GM19351 (cell line): ENCODE data around the gene CD209.
"Not testable (repeated sequence)": the region's sequence is repeated elsewhere in the genome, so short reads cannot be mapped to it uniquely, and the experiment has no call there.

ENCODE experiments used
- ATAC-seq: cut with Tn5 transposase; IDR thresholded peaks from one replicate; pipeline ENCODE4 v1.9.1; 2021; ENCODE audit warnings: mild to moderate bottlenecking, moderate library complexity; ENCODE audit not compliant: unreplicated experiment

The CD209 gene, protein sequence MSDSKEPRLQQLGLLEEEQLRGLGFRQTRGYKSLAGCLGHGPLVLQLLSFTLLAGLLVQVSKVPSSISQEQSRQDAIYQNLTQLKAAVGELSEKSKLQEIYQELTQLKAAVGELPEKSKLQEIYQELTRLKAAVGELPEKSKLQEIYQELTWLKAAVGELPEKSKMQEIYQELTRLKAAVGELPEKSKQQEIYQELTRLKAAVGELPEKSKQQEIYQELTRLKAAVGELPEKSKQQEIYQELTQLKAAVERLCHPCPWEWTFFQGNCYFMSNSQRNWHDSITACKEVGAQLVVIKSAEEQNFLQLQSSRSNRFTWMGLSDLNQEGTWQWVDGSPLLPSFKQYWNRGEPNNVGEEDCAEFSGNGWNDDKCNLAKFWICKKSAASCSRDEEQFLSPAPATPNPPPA

DNA sequence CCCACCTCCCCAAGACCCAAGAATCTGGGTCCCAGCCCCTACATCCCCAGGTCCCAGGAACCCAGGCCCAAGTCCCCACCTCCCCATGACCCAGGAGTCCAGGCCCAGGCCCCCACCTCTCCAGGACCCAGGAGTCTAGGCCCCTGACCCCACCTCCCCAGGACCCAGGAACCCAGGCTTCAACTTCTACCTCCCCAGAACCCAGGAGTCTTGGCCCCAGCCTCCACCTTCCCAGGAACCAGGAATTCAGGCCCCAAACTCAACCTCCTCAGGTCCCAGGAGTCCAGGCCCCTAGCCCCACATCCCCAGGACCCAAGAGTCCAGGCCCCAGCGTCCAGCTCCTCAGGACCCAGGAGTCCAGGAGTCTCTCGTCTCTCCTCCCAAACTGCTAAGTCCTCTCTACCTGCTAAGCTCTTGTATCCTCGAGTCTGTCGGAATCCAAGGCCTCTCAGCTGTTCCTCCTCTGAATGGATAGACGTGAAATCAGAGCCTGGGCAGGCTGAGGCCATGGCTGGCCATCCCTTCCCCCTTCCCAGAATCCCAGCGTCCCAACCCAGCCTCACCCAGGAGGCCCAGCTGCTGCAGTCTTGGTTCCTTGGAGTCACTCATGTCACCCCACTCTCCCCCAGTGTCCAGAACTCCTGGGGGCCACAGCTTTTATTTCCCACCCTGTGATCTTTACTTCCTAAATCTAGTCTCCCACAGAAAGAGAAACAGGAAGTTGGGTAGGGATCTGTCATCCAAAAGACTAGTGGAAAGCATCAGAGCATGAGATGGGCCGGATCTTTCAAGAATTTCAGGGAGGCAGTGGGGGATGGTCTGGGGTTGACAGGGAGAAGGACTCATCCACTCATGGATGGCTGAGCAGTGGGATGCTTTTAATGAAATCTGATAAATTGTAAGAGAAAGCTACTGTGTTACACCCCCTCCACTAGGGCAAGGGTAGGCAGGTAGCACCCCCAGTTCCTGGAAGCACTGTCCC lies at the start of gene CD209:
CD209 (minus strand) TSS at position 632 of the 982 bp plus-strand sequence; CDS start at position 609, 23 bp downstream.
- ATAC-seq = no peak

DNA sequence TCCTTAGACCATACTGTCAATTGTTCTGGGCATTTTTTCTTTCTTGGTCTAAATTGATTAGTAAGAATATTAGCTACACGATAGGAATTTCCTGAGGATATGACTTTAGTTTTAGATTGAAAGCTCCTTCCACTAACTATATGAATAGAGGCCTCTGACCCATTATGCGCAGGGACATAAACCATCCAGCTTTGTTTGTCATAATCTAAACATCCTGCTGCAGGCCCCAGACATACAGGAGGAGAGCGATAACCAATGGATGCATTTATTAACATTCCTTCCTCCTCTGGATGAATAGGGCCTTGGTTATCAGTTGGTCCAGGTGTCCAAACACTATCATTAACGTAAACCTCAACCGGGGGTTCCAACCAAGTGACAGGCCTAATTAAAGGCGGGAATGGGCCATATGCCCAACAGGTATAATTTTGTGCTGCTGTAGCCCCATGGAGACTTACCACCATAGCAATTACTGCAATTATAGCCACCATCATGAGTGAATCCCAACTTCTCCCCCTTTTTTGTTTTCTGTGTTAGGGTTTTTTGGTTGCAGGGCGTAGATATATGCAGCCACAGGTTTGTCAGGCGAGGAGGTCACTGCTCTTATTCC lies 48.3 kb upstream of the CD209 start:
- ATAC-seq = no peak

DNA sequence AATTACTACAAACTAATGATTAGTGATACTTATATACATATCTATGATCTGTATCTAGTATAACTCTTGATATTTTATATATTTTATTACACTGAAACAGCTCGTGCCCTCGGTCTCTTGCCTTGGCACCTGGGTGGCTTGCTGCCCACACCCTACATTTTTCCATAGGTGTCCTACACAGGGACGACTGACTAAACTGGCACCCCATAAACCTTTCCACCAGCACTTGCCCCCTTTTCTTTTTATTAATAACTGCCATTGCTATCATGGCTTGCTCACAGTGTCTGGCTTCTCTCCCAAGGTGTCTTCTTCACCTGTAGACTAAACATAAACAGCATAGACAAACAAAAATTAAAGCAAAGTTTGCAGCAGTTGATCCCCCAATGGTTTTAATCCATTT lies 46.2 kb upstream of the CD209 start:
- ATAC-seq = no peak

DNA sequence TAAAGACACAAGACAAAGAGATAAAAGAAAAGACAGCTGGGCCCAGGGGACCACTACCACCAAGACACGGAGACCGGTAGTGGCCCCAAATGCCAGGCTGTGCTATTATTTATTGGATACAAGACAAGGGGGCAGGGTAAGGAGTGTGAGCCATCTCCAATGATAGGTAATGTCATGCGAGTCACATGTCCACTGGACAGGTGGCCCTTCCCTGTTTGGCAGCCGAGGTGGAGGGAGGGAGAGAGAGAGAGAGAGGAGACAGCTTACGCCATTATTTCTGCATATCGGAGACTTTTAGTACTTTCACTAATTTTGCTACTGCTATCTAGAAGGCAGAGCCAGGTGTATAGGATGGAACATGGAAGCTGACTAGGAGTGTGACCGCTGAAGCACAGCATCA lies 45.4 kb upstream of the CD209 start:
- not testable (repeated sequence) for ATAC-seq

DNA sequence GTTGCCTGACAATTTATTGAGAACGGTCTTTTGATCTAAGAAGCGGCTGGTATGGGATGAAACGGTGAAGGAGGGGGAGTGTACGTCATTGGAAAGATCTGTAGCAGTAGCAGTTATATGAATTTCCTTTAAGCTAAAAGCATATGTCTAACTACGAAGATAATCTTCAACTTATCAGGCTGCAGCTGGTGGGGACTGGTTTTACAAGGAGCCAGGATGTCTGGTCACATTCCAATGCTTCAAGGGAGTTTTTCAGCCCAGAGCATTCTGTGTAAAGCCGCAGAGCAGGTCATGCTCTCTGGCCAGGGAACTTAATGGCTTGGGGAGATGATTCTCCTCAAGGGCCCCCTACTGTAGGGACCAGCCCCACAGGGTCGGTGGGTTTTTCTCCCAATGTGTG lies 44.9 kb upstream of the CD209 start:
- no peak for ATAC-seq

DNA sequence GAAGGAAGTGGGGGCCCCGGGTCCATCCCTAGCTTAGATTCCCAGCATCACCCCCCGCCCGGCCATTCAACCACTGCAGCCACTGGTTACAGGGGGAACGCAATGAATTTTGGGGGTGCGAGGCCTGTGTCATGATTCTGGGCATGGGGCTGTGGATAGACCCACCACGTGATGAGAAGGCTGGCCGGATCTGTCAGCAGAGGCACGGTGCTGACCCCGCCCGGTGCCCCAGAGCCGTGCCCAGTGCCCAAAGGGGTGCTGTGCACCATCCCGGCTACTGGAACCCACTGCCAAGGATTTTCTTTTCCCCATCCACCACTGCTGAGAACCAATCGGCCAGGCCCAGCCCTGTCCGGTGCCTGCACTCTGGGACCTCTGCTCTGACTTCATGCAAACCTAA lies 43.1 kb upstream of the CD209 start:
- no peak for ATAC-seq

DNA sequence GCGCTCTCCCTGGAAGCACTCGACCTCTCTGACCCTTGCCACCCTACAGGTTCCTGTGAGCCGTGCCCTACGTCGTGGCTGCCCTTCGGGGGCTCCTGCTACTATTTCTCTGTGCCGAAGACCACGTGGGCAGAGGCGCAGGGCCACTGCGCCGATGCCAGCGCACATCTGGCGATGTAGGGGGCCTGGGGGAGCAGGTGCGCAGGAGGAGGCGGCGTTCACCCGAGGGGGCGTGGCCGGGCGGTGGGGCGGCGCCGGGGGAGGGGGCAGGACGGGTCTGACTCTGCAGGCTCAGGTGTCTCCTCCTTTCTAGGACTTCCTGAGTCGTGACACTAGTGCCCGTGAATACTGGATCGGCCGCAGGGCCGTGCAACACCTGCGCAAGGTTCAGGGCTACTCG lies 42.1 kb upstream of the CD209 start:
- ATAC-seq = no peak

DNA sequence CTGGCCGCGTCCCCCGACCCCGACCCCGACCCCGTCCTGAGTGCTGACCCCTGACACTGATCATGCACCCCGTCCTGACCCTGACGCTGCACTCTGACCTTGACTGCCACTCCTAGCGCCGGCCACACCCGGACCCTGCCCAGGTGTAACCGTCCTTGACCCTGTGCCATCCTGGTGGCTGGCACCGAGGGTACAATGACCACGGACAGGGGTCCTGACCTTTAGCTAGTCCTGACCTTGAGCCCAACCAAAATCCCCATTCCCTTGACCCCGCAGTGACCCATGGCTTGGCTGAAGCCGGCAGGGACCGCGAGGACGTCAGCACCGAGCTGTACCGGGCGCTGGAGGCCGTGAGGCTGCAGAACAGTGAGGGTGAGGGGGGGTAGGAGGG lies 41.6 kb upstream of the CD209 start:
- ATAC-seq = no peak

DNA sequence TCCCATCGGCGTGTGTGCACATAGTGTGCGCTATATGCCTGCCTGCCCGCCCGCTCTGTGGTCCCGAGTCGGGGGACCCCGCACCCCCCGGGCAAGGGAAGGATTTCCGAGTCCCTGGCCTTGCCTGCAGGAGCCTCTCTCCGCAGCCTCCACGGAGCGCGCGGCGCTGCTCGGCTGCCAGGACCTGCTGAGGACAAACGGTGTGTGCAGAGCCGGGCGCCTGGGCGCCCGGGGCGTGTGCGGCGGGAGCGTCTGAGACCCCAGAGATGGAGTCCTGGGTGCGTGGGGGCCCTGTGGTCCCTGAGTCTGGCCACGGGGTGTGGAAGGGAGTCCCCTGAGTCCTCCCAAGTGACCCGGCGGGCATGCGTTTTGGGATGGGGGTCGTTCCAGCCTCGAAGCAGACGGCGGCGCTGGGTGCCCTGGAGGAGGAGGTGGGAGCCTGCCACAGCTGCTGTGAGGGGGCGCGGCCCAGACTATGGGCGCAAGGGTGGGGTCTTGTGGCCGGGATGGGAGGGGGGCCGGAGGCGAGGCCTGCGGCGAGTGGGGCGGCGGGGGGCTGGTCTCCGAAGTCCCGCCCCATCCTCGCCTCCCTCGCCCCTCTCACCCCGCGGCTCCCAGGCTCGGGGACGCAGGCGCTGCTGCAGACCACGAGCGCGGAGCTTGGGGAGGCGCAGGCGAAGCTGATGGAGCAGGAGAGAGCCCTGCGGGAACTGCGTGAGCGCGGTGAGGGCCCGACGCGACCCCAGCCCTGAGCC lies 41.0 kb upstream of the CD209 start:
- ATAC-seq = no peak

DNA sequence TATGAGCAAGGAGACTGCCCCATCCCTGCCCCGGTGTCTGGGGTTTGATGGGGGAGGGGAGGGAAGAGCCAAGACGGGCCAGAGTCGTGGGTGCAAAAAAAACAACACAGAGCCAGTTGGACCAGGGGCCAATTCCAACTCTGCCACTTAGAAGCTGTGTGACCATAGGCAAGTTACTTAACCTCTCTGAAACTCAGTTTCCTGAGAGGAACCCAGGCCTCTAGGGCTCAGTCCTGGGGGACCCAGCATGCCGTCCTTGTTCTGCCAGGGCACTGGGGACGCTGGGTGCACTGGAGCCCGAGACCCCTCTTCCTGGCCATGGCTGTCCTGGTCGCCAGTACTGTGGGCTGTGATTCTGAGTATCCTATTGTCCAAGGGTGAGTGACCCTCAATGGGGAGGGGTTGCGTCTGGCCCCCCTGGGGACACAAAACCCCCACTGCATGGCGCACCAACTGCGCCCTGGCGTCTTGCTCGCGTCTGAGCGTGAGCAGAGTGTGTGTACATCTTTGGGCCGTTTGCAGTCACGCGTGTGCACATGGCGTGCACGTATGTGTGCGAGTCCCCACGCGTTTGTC lies 40.4 kb upstream of the CD209 start:
- ATAC-seq = no peak

DNA sequence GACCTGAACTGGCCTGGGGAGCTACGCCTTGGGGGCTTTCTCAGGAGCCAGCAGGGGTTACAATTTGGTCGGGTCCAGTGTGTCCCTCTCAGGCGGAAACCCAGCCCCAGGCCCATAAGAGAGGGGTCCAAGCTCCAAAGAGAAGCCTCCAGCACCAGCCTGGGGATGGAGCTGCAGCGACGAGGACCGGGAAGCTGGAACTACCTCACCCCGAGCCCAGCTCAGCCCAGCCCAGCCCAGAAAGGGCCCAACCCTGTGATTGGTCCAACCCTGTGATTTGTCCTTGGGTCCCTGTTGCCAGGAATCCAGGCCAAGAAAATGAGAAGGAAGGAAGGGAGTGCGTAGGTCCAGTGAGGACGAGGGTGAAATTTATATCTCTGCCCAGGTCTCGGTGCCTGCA lies 39.8 kb upstream of the CD209 start:
- no peak for ATAC-seq

DNA sequence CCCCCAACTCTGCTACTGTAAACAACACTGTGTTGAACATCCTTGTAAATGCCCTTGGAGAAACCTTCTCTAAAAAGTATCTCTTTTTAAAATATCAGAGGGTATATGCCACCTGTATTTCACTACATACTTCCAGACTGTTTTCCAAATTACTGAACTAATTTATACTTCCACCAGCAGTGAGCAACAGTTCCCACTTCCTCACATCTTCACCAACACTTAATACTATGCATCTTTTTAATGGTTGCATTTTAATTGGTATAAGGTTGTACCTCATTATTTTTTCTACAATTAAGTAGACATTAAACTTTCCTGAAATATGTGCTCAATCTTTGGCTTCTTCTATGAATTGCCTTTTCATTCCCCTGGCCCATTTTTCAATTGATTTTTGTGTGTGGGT lies 37.5 kb upstream of the CD209 start:
- ATAC-seq = no peak

DNA sequence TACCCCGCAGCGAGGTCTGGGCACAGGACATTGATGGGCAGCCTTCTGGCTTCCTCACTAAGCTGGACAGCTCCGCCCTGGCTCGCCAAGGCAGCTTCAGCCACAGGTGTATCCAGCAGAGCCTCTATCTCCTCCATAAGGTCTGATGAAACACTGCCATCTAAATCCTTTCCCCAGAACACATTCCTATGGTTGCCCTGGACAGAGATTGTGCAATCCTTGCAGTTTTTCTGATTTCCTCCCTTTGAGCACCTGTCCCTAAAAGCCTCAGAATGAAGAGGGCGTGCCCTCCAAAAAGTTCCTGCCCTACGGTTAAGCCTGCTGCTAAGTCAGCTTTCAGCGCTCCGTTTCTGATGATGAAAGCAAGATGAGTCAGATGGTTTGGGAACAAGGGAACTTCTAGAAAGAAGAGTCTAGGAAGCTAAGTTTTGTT lies 36.7 kb upstream of the CD209 start:
- no peak for ATAC-seq

DNA sequence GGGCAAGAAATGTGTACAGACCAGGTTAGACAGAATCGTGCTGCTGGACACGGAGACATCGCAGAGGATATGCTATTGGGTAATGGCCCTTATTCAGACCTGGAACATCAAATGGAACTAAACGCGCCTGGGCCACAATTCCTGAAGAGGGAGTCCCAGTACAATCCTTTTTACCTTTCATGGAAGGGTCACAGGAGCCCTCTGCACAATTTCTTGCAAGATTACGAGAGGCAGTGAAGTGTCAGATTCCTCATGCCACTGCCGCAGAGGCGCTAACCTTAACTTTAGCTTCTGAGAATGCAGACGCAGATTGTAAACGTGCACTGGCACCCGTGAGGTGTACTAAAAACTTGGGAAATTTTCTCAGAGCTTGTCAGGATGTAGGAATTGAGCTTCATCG lies 33.8 kb upstream of the CD209 start:
- no peak for ATAC-seq

DNA sequence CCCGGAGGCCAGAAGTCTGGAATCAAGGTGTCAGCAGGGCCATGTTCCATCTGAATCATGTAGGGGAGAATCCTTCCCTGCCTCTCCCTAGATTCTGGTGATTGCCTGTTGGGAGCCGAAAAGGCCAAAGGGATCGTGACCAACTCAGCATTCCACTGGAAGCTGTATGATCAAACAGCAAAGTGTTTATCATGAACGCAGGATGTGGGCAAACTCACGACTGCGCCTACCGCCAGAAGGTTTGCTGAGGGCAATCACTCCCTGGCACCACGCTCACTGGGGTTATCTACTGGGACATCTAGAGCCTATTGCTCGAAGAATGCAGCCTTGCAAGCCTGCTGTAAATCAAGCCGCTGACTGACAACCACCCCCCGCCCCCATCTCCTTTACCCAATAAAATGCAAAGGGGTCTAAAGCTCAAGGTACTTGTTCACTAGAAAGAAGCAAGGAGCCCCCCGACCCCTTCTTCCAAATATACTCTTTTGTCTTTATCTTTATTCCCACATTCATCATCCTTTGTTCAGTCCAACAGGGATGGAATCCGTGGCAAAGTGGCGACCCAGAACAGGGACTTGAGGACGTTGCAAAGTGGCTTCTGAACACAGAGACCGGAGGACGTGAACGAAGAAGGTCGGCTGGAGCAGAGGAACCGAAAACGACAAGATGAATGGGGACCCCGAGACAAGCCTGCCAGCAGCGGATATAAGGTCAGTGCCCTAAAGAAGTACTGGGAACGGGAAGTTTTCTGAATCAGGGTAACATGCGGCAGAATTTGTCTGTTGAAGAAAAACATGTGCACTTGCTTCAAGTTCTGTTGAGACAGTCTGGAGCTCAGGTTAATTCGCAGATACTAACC lies 32.5 kb upstream of the CD209 start:
- ATAC-seq = no peak

DNA sequence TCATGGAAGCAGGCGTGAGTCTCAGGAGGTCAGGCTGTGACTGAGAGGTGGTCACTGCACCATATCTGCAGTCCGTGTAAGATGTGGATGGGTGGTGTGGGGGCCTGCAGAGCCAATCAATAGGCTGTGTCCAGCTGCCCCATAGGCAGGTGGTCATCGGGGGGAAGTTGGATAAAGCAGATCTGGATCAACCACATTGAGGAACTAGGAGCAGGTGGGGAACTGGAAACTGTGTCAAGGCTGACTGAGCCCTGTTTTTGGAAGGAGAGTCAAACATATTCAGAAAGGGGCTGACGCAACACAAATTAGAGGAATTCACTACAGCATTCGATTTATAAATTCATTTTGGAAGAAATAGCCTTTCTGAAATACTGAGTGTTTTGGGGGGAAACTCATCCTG lies 30.7 kb upstream of the CD209 start:
- no peak for ATAC-seq

DNA sequence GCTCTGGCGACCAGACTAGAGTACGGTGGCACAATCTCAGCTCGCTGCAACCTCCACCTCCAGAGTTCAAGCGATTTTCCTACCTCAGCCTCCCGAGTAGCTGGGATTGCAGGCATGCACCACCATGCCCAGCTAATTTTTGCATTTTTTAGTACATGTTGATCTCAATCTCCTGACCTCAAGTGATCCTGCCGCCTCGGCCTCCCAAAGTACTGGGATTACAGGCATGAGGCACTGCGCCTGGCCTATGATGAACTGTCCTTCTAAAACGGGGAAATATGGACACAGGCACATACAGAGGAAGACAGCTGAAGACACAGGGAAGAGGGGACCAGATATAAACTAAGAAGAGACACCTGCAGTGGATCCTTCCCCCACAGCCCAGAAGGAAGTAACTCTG lies 28.4 kb upstream of the CD209 start:
- ATAC-seq = no peak

DNA sequence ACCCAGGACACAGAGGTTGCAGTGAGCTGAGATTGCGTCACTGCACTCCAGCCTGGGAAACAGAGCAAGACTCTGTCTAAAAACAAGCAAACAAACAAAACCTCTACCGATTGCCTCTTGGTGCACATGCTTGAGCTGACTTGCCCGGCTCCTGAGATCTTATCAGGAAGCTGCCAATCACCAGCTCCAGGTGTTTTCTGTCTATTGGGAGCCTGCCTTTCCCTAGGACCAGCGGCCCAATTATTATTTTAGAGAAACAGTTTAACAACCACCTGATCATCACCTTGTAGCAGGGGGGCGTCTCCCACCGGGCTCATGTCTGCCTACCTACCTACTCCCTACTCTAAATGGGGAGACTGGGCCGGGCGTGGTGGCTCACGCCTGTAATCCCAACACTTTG lies 26.5 kb upstream of the CD209 start:
- no peak for ATAC-seq

DNA sequence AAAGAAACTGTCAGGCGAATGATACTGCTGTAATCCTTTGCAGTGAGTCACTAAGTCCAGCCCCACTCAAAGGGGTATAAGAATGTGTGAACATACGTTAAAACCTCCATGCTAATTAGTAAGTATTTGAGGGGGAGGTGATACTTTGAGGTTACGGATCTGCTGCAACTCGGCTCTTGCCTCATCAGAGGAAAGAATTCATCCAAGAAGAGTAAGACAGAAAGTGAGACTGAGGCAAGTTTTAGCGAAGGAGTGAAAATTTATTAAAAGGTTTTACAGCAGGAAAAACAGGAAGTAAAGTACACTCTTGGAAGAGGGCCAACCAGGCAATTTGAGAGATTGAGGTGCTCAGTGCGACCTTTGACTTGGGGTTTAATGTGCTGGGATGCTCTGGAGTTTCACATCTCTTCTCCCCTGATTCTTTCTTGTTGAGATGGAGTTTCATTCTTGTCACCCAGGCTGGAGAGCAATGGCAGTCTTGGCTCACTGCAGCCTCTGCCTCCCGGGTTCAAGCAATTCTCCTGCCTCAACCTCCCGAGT lies 25.5 kb upstream of the CD209 start:
- ATAC-seq = peak; percentile 65
